Activated CD8-positive, alpha-beta memory T cell treated with anti-CD3 and anti-CD28 coated beads, Interleukin-2, amount 50 U/mL, for 1 hour (primary cell): ENCODE measurements around the gene PLEK.
A peak's percentile ranks its signal among the peaks of the same experiment; 100 is the strongest.
"Not testable (repeated sequence)": the region's sequence is repeated elsewhere in the genome, so short reads cannot be mapped to it uniquely, and the experiment has no call there.

Source experiments
- DNase-seq: peaks from one replicate; pipeline ENCODE4 v3.0.0-alpha.2; 2020; ENCODE audit errors: extremely low read depth

The PLEK gene

DNA sequence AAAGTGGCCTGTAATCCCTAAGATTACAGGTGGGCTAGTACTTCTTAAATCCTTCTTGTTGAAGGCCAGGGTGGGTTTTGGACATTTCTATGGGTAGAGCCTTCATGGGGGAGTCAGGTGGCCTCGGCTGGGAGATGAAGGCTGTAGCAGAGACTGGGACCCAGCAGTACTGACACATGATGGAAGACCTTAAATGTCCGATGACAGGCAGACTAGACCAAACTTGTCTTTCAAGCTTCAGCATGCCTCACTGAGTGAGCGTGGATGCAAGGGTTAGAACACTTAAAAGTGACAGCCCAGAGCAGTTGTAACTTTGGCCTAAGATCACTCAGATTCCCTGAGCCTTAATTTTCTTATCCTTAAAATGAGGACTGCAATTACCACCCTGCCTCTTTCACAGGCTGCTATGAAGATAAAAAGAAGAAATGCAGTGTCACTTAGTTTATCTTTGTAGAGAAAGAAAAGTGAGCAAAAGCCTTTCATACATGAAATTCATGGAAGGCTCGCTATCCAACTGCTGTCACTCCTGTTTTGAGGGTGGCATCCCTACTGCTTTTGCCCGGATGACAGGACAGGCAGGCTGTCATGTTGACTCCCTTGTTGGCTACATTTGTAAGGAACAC lies 19.5 kb downstream of the PLEK start:
- DNase-seq, result no peak

DNA sequence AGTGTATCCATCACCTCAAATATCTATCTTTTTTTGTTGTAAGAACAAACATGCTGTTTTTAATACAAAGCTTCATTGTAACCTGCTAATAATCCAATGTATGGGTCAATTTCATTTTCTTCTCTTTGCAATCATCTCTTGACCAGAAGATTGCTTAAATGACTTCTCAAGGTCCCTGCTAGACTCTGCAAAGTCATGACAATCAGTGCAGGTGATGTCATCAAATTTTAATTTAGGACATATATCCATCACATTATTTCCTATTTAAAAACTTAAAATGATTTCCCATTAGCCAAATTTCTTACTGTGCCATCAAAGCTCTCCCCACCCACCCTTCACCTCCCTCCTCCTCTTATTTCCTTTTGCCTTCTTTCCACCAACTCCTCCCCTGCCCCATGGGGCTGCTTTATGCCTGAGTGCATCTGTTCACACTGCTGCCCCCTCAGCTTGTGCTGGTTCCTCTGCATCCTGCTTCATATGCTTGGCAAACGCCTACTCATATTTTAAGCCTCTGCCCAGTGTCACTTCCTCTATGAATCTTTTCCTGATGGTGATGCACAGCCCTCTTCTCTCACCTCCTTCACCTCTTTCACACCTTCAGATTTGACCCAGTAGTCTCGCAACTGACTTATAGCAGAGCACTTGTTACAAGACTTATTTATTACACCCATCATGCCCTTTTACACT lies 20.3 kb downstream of the PLEK start:
- peak; percentile 7 for DNase-seq

DNA sequence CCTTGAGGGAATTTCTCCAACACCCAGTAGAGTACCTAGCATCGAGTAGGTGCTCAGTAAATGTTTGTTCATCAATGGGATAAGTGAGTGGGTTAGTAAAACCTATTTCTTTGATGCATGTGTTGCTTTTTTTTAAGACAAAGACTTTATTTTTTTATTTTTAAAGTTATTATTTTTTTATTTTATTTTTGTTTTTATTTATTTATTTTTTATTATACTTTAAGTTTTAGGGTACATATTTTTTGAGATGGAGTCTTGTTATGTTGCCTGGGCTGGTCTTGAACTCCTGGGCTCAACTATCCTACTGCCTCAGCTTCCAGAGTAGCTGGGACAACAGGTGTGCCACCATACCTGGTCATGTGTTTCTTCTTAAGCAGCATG lies 20.8 kb downstream of the PLEK start:
- DNase-seq, result no peak

DNA sequence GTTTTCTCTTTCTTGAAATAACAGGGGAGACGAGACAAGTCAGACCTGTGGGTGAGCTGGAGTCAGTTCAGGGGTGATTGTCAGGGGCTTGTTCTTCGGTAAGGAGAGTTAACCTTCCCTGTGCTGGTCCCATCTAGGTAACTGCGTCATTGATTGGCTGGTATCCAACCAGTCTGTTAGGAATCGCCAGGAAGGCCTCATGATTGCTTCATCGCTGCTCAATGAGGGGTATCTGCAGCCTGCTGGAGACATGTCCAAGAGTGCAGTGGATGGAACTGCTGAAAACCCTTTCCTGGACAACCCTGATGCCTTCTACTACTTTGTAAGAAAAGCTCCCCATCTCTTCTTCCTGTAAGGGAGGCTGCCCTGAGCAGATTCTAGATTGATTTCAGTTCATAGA lies 21.3 kb downstream of the PLEK start:
- no peak for DNase-seq

DNA sequence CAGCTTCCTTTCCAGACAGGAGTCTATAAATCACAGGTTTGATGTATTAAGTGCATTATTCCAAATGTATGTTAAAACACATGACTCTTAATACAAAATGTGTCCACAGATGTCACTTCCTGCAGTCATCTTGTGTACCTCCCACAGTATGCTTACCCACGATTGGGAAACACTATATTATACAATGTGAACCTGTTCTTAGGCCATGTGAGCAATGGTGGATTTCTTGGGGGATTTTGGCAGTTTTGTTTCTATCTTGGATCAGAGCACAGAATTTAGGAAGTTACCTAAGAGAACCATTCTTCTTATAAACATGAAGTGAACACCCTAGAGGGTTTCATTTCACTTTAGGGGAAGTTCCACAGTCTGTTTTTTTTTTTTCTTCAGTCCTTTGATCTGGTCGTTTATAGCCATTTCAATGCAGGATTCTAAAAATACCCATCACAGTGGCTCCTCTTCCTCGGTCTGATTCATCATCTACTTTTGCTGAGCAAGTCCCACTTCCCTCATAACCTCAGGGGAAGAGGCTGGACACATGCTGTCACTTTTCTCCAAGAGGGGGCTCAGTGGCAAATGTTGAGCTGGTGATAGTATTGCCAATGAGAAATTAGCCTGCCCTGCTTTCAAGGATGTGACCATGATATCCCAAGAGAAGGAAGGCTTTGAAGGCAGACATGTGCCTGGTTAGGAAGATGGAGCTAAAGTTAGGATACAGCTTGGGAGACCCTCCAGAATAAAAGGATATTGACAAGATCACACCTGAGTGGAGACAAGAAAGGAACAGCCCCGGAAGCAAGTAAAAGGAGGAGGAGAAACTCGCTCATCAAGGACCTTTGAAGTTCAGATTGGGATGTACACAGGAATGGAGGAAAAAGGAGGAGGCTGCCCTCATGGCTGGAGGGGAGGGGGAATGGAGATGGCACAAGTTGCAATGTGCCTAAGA lies 22.6 kb downstream of the PLEK start:
- DNase-seq, result no peak

DNA sequence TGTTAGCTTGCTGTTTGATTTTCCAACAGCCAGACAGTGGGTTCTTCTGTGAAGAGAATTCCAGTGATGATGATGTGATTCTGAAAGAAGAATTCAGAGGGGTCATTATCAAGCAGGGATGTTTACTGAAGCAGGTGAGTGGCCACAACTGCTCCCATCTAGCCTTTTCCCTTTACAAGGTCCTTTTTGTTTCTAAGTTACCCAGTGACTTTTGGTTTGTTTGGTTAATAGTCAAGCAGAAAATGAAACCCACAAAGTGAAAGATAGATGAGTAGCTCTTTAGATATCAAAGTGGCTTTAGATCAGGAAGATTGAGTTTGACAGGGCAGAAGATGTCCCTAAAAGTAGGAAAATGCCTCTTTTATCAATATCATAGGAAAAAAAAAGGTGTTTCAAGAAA lies 23.3 kb downstream of the PLEK start:
- no peak for DNase-seq

DNA sequence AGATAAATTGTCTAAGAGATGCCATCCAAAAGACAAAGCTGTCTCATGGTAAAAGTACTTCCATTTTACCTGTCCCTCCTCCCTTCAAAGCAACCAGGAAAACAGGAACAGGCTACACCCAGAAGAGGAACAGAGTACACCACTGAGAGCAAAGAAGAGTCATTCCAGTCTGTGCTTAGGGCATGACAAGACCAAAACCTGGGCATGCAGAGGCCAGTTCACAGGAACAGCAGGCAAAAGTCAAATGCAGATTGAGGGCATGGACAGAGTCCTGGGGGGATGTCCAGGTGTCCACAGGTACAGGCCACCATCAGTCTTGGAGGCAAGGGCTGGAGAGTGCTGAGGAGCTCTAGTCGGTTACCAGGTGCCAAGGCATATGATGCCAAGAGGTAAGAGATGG lies 23.7 kb downstream of the PLEK start:
- no peak for DNase-seq

DNA sequence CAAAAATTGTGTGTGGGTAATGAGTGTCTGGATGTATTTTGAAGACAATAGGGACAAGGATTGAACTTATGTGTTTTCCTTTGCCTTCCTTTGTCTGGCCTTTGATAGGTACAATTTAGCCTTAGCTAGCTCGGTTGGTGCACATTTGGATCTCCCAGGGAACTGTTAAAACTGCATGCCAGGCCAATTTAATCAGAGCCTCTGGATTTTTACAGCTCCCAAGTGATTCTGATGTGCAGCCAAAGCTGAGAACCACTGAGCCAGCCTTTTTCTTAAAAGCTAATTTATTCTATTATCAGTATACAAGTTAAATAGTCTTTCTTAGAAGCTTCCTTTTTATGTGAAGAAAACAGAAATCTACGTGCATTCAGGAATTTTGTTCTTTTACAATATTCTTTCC lies 25.0 kb downstream of the PLEK start:
- DNase-seq, result no peak

DNA sequence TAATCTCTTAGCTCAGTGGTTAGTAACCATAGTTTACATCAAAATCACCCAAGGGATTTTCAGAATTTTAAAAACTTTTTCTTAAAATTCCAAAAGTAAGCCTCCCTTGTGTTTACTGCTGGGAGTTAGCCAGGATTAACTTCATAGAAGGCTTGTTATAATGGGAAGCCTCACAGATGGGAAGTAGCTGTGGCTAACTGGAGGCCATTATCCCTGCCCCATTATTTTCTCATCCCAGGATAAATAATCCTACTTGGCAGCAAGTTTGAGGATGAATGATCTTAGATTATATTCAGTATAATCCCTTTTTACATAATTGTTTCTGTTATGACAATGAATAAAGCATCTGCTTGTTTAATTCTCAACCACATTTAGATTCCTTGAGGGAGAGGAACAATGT lies 25.5 kb downstream of the PLEK start:
- no peak for DNase-seq

DNA sequence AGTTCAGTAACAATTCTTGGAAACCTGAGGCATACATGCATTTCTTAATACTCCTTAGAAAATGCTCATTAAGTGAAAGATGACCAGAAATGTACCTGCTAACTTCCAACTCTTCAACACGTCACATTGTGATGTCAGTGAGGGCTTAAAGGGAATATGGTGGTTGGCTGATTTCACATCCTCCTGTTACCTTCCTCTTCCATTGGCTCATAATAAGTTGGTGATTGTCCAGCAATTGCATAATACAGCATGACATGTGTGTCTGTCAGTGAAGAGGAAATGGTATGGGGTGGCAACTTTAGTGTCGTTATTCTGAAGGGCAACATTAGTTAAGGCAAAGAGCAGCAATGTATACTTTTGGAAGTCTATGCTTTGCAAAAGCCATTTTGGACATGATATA lies 26.0 kb downstream of the PLEK start:
- no peak for DNase-seq

DNA sequence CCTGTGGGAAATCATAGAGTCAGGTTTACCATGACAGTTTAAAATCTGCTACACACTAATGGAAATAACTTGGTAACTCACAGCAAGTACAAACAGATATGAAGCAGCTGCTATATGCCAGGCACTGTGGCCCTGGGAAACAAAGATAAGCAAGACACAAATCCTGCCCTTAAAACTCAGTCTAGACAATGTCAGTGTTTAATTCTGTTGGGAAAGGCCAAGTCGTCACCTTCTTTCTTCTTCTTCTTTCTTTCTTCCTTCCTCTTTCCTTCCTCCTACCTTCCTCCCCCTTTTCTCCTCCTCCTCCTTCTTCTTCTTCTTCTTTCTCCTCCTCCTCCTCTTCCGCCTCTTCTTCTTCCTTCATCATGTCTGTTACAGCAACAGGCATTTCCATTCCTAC lies 26.8 kb downstream of the PLEK start:
- DNase-seq, result no peak

DNA sequence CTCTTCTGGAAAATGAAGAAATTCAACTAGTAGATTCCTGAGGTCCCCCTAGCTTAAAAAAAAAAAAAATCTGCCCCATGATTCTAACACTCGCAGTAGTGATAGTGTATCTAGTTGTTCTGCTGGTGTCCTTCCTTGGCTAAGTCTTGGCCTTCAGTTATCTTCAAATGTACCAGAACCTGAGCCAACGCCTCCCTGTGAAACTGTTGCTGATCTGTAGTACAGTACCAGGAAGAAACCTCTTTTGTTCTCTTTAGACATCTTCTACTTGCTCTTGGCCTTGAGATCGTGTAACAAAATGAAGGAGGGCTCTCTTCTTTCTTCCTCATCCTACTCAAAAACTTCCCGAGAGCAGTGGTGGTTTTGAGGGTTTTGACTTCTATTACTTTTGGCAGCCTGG lies 31.0 kb downstream of the PLEK start:
- no peak for DNase-seq

DNA sequence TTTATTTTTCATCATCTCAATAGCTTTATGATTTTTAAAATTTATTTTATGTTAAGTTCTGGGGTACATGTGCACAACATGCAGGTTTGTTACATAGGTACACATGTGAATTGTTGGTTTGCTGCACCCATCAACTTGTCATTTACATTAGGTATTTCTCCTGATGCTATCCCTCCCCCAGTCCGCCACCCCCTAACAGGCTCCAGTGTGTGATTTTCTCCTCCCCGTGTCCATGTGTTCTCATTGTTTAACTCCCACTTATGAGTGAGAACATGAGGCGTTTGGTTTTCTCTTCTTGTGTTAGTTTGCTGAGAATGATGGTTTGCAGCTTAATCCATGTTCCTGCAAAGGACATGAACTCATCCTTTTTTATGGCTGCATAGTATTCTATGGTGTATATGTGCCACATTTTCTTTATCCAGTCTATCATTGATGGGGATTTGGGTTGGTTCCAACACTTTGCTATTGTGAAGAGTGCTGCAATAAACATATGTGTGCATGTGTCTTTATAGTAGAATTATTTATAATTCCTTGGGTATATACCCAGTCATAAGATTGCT lies 32.7 kb downstream of the PLEK start:
- not testable (repeated sequence) for DNase-seq

DNA sequence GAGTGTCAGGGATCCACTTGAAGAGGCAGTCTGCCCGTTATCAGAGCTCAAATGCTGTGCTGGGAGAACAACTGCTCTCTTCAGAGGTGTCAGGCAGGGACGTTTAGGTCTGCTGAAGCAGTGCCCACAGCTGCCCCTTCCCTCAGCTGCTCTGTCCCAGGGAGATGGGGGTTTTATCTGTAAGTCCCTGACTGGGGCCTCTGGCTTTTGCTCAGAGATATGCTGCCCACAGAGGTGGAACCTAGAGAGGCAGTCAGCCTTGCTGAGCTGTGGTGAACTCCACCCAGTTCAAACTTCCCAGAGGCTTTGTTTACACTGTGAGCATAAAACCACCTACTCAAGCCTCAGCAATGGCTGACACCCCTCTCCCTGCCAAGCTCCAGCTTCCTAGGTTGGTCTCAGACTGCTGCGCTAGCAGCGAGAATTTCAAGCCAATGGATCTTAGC lies 38.1 kb downstream of the PLEK start:
- DNase-seq, result no peak

DNA sequence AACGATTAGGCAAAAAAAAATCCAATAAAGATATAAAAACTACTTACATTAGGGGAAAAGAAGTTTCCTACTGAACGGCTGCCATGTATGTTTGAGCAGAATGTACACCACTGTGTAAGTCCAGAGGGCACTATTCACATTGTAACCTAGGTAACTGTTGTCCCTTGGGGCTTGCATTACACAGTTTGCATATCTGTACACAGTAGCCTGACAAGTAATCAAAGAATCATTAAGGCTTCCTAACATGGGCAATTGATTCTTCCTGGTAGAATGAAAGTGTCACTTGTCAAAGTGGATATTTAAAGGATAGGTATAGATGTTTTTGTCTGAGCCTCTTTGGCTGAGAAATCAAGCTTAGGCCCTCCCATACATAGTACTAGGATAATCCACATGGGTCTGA lies 39.1 kb downstream of the PLEK start:
- DNase-seq, result no peak

DNA sequence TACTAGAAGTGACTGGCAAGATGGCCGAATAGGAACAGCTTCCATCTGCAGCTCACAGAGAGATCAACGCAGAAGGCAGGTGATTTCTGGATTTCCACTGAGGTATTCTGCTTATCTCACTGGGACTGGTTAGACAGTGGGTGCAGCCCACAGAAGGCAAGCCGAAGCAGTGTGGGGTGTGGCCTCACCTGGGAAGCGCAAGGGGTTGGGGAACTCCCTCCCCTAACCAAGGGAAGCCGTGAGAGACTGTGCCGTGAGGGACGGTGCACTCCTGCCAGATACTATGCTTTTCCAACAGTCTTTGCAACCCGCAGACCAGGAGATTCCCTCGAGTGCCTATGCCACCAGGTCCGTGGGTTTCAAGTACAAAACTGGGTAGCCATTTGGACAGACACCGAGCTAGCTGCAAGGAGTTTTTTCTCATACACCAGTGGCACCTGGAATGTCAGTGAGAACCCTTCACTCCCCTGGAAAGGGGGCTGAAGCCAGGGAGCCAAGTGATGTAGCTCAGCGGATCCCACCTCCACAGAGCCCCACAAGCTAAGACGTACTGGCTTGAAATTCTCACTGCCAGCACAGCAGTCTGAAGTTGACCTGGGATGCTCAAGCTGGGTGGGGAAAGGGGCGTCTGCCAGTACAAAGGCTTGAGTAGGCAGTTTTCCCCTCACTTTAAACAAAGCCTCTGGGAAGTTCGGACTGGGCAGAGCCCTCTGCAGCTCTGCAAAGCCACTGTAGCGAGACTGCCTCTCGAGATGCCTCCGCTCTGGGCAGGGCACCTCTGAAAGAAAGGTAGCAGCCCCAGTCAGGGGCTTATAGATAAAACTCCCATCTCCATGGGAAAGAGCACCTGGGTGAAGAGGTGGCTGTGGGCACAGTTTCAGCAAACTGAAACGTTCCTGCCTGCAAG lies 40.1 kb downstream of the PLEK start:
- no peak for DNase-seq

DNA sequence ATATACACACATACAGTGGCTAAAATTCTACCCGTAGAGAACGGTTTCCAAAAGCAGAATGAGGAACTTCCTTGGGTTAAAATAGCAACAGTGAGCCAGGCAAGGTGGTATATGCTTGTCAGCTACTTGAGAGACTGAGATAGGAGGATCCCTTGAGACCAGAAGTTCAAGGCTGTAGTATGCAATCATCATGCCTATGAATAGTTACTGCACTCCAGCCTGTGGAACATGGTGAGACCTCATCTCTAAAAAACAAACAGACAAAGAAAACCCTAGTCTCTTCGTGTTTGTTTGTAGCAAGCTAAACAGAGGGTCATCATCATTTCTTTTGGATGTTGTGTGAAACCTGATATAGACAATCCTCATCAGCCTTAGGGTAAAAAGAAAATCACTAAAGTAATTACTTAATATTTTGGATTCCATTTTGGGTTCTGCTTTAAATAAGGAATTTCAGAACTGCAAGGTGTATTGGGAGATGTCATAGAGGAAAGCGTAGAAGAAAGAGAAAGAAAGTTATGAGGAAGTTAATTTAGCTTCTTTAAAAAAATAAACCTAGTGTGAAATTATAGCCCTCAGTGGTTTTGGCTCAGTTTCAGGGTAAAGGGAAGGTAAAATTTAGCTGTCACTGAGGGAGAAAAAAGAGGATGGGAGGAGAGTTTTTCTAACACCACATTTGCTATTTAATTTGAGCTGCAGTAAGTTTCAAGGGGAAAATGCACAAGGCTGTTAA lies 46.5 kb downstream of the PLEK start:
- no peak for DNase-seq

DNA sequence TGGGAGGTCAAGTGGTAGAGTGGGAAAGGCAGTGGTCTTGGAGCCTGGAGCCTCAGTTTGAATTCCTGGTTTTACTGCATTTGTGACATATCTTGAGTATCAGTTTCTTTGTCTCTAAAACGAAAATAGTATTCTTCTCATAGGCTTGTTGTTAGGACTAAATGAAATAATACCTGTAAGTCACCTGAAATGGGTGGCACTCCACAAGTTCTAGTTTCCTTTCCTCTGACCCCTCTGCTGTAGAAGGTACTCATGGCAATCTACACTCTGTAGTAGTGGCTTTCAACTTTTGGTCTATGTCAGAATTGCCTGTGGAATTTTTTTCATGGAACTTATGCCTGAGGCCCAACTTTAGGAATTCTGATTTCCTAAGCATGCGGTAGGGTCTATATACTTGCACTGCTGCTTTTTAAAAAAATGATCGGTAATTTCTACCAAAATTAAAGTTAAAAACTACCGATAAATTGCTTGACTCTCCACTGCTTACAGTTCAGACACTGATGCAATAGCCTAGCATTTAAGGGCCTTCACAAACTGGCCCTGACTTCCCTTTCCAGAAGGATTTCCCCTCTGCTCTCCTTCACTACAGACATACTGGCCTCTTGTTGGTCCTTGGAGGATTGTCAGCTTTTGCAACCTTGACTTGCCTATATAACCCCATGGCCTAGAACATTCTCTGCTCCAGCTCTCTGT lies 47.2 kb downstream of the PLEK start:
- DNase-seq, result no peak

DNA sequence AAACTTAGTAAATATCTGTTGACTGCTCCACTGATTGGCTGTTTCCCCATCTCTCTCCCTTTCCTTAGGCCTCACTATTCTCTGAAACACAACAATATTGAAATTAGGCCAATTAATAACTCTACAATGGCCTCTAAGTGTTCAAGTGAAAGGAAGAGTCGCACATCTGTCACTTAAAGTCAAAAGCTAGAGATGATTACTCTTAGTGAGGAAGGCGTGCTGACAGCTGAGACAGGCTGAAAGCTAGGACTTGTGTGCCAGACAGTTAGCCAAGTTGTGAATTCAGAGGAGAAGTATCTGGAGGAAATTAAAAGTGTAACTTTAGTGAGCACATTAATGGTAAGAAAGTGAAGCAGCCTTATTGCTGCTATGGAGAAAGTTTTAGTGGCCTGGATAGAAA lies 48.4 kb downstream of the PLEK start:
- no peak for DNase-seq

DNA sequence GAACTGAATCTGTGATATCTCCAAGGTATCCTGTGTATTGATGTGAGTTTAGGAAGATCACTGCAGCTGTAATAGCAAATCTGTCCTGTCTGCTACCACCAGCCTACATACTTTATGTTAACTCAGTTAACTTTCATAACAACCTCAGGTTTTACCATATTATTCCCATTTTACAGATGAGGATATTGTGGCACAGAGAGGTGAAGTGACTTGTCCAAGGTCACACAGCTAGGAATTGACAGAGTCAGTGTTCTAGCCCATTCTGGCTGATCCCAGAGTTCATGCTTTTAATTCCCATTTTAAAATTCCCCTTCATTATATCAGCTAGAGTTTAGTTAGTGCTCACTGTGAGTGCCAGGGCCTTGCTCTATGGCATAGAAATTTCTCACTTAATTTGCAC lies 49.4 kb downstream of the PLEK start:
- no peak for DNase-seq
